Liver (tissue), 9 donors: ENCODE results near the gene SMIM35. TPM values are rescaled to one million over a fixed set of nuclear protein-coding genes. Genes with fewer than 3 reads are reported as not detected.

Experiments used
- DNase-seq: peaks from one replicate; pipeline ENCODE4 v3.0.0-alpha.2; 2017; ENCODE audit warnings: low spot score
- H3K27ac ChIP-seq, 2 donors: one replicate each; pipeline ENCODE4 v1.7.0; 2013; ENCODE audit warnings: inconsistent platforms in 2 of 2, low read length in 2 of 2, control low read depth in 1 of 2, low read depth in 1 of 2, mild to moderate bottlenecking in 1 of 2
- H3K27me3 ChIP-seq, 4 donors: one replicate each; pipeline versions ENCODE4 v1.6.1 to v1.7.0; 2013; ENCODE audit warnings: low read length in 3 of 4, inconsistent platforms in 1 of 4, mild to moderate bottlenecking in 1 of 4, moderate library complexity in 1 of 4; ENCODE audit not compliant: control insufficient read depth in 4 of 4, insufficient read depth in 4 of 4
- H3K36me3 ChIP-seq, 4 donors: one replicate each; pipeline versions ENCODE4 v1.6.1 to v1.7.0; 2013; ENCODE audit warnings: low read length in 3 of 4, mild to moderate bottlenecking in 3 of 4, low read depth in 1 of 4, moderate library complexity in 1 of 4; ENCODE audit not compliant: control insufficient read depth in 4 of 4, insufficient read depth in 3 of 4
- H3K4me1 ChIP-seq, 4 donors: one replicate each; pipeline versions ENCODE4 v1.6.1 to v1.7.0; 2013; ENCODE audit warnings: low read length in 3 of 4, mild to moderate bottlenecking in 3 of 4, moderate library complexity in 1 of 4; ENCODE audit not compliant: control insufficient read depth in 4 of 4, insufficient read depth in 4 of 4
- H3K4me3 ChIP-seq, 3 donors: one replicate each; pipeline versions ENCODE4 v1.6.1 to v1.7.0; 2013; ENCODE audit warnings: low read length in 3 of 3, control low read depth in 1 of 3, low read depth in 1 of 3, mild to moderate bottlenecking in 1 of 3
- H3K9ac ChIP-seq, 2 donors: one replicate each; pipeline ENCODE4 v1.7.0; 2013; ENCODE audit warnings: low read length in 2 of 2, mild to moderate bottlenecking in 2 of 2, moderate library complexity in 2 of 2, control low read depth in 1 of 2, low read depth in 1 of 2
- H3K9me3 ChIP-seq, 4 donors: one replicate each; pipeline versions ENCODE4 v1.6.1 to v1.7.0; 2013; ENCODE audit warnings: low read length in 3 of 4; ENCODE audit not compliant: control insufficient read depth in 4 of 4
- FOXA1 ChIP-seq: IDR thresholded peaks from 2 replicates; pipeline ENCODE4 v1.6.1; 2016; ENCODE audit warnings: antibody characterized with exemption
- FOXA2 ChIP-seq: IDR thresholded peaks from 2 replicates; pipeline ENCODE4 v1.6.1; 2016; ENCODE audit warnings: antibody characterized with exemption
- GABPA ChIP-seq, 2 donors: IDR thresholded peaks in 1 of 2; conservative IDR thresholded peaks in 1 of 2; 2 replicates each; pipeline ENCODE4 v1.6.1; 2016; ENCODE audit warnings: antibody characterized with exemption in 2 of 2, mild to moderate bottlenecking in 1 of 2, moderate library complexity in 1 of 2
- HNF4G ChIP-seq: IDR thresholded peaks from 2 replicates; pipeline ENCODE4 v1.6.1; 2016; ENCODE audit warnings: antibody characterized with exemption
- JUND ChIP-seq, 2 donors: IDR thresholded peaks; 2 replicates each; pipeline ENCODE4 v1.6.1; 2016; ENCODE audit warnings: antibody characterized with exemption in 2 of 2
- RAD21 ChIP-seq, 2 donors: IDR thresholded peaks; 2 replicates each; pipeline ENCODE4 v1.6.1; 2016; ENCODE audit warnings: antibody characterized with exemption in 2 of 2, mild to moderate bottlenecking in 2 of 2
- REST ChIP-seq: IDR thresholded peaks from 2 replicates; pipeline ENCODE4 v1.6.1; 2016; ENCODE audit warnings: antibody characterized with exemption, mild to moderate bottlenecking
- RXRA ChIP-seq, 2 donors: IDR thresholded peaks; 2 replicates each; pipeline ENCODE4 v1.6.1; 2017 to 2018; ENCODE audit warnings: antibody characterized with exemption in 2 of 2, mild to moderate bottlenecking in 1 of 2
- SP1 ChIP-seq: IDR thresholded peaks from 2 replicates; pipeline ENCODE4 v1.6.1; 2018; ENCODE audit warnings: antibody characterized with exemption, mild to moderate bottlenecking
- YY1 ChIP-seq: IDR thresholded peaks from 2 replicates; pipeline ENCODE4 v1.6.1; 2016; ENCODE audit warnings: antibody characterized with exemption, mild to moderate bottlenecking
- ZBTB33 ChIP-seq: IDR thresholded peaks from 2 replicates; pipeline ENCODE4 v1.6.1; 2016; ENCODE audit warnings: antibody characterized with exemption
- WGBS: extraction: QIAGEN DNeasy Blood & Tissue Kit; methylation state at CpG from one replicate; pipeline ENCODE4 v1.1.7; 2013; 5-methylcytosine and 5-hydroxymethylcytosine counted together
- polyA plus RNA-seq, 2 donors: library from polyadenylated mRNA; stranded (reverse) in 1 of 2; unstranded in 1 of 2; fragments of 200-250 nt in 1 of 2; fragments of >200 nt in 1 of 2; fragmentation: Nextera tagmentation in 1 of 2; extraction: Ambion mirVana in 1 of 2; gene quantifications; one replicate each; pipeline versions ENCODE4 v1.2.1 to v1.2.3, GENCODE V29; 2013 to 2015
- total RNA-seq, 2 donors: library from RNA; depleted of rRNA; stranded (reverse); fragments of >200 nt; gene quantifications; one replicate each; pipeline ENCODE4 v1.2.3, GENCODE V29; 2014
- TF ChIP-seq, protein P1 (sequence below): IDR thresholded peaks from 2 replicates; pipeline ENCODE4 v1.6.1; 2016; ENCODE audit warnings: antibody characterized with exemption
- donor health status: healthy.
- donor health status: healthy.
- donor health status: healthy.
- donor health status: healthy.
- donor health status: healthy.

Gene SMIM35
- total and polyA plus RNA-seq, 4 donors = 0.07 TPM; not detected in 3

DNA sequence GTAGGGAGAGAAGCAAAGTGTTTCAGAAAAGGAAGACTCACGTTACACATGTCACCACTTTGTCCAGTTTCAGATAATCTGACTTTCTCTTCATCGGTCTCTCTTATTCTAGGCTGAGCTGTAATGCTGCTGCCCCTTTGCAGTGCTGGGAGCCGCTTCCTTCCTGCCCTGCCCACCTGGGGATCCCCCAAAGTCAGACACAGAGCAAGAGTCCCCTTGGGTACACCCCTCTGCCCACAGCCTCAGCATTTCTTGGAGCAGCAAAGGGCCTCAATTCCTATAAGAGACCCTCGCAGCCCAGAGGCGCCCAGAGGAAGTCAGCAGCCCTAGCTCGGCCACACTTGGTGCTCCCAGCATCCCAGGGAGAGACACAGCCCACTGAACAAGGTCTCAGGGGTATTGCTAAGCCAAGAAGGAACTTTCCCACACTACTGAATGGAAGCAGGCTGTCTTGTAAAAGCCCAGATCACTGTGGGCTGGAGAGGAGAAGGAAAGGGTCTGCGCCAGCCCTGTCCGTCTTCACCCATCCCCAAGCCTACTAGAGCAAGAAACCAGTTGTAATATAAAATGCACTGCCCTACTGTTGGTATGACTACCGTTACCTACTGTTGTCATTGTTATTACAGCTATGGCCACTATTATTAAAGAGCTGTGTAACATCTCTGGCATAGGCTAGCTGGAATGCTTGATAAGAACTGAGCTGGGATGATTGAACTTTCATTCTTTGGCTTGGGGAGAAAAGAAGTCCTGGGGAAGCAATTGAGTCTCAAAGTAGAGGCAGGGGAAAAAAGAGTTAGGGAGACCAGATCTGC, 31.2 kb upstream of the SMIM35 start:
- Histone ChIP-seq H3K9me3 (no peaks in the 10 kb centered on the region), H3K4me3 (no peak overlapping the region), H3K36me3 (no peaks in the 10 kb centered on the region), H3K27ac (no peak overlapping the region), H3K4me1 (no peaks in the 10 kb centered on the region), H3K9ac (no peak overlapping the region), H3K27me3 (no peaks in the 10 kb centered on the region)
- DNase-seq = no peak
- TF ChIP-seq GABPA (IDR thresholded peaks at IDR 0.05 in 1 of 2, conservative IDR thresholded peaks at IDR 0.05 in 1 of 2) = no peak
- TF ChIP-seq REST = no peak
- no peak for TF ChIP-seq FOXA2
- TF ChIP-seq ZBTB33 = no peak
- 83% methylated on average over 9 of the region's 9 CpGs for WGBS

DNA sequence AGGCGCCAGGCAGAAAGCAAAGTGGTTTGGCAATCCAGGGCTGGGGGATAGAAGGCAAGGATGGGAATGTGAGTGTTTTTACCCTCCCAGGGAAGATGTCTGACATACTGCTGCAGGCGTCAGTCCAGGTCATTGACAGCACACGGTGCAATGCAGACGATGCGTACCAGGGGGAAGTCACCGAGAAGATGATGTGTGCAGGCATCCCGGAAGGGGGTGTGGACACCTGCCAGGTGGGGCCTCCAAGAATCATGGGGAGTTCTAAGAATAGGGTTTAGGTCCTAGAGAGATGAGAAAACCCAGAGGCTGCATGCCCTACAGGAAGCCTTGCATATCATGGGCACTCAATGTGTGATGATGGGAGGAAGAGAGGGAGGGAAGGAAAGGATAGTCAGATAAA, 28.3 kb upstream of the SMIM35 start:
- TF ChIP-seq FOXA1 (no peak), SP1 (no peak), FOXA2 (no peak), HNF4G (no peak), RXRA (IDR thresholded peaks at IDR 0.05) (no peak), RAD21 (IDR thresholded peaks at IDR 0.05) (no peak), REST (no peak), JUND (IDR thresholded peaks at IDR 0.05) (no peak), YY1 (no peak), GABPA (IDR thresholded peaks at IDR 0.05 in 1 of 2, conservative IDR thresholded peaks at IDR 0.05 in 1 of 2) (no peak)
- TF ChIP-seq, protein P1, sequence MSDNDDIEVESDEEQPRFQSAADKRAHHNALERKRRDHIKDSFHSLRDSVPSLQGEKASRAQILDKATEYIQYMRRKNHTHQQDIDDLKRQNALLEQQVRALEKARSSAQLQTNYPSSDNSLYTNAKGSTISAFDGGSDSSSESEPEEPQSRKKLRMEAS = no peak
- WGBS = 94% methylated on average over 7 of the region's 7 CpGs
- no peaks in the 10 kb centered on the region for H3K9me3 ChIP-seq
- H3K9ac ChIP-seq = no peak overlapping the region
- no peak overlapping the region for H3K4me3 ChIP-seq
- H3K36me3 ChIP-seq = no peaks in the 10 kb centered on the region
- no peaks in the 10 kb centered on the region for H3K27me3 ChIP-seq
- no peaks in the 10 kb centered on the region for H3K4me1 ChIP-seq
- no peak overlapping the region for H3K27ac ChIP-seq
- DNase-seq = no peak
